ENCODE measurements around the gene WDR74. TPM values are rescaled to one million over a fixed set of nuclear protein-coding genes. Genes with fewer than 3 reads are reported as not detected.

Gene WDR74
- total and polyA plus RNA-seq, 9 of the 15 experiments (the other 6 are each of a cell fraction or from before 2014, with no cell fraction given), result 32.7 to 210 (median 114) TPM

- TF ChIP-seq, protein P1, sequence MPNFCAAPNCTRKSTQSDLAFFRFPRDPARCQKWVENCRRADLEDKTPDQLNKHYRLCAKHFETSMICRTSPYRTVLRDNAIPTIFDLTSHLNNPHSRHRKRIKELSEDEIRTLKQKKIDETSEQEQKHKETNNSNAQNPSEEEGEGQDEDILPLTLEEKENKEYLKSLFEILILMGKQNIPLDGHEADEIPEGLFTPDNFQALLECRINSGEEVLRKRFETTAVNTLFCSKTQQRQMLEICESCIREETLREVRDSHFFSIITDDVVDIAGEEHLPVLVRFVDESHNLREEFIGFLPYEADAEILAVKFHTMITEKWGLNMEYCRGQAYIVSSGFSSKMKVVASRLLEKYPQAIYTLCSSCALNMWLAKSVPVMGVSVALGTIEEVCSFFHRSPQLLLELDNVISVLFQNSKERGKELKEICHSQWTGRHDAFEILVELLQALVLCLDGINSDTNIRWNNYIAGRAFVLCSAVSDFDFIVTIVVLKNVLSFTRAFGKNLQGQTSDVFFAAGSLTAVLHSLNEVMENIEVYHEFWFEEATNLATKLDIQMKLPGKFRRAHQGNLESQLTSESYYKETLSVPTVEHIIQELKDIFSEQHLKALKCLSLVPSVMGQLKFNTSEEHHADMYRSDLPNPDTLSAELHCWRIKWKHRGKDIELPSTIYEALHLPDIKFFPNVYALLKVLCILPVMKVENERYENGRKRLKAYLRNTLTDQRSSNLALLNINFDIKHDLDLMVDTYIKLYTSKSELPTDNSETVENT (CRISPR knock-in tag; IDR thresholded peaks at IDR 0.05), result peak; percentile 100
- peak; percentile 95 for TF ChIP-seq ZHX1 (conservative IDR thresholded peaks at IDR 0.05; ENCODE audit: low read length)
- peak; percentile 100 for TF ChIP-seq HEY1 (CRISPR knock-in tag; IDR thresholded peaks at IDR 0.05; ENCODE audit: borderline replicate concordance)
- 0 out of 2 replicates have a peak, but pooled peaks have one; percentile 5 for TF ChIP-seq ZNF384 (IDR thresholded peaks at IDR 0.05; ENCODE audit: low read depth, low read length)
- TF ChIP-seq TRIM28 (IDR thresholded peaks at IDR 0.05), result no peak
- 0 out of 2 replicates have a peak, but pooled peaks have one; percentile 52 for TF ChIP-seq CBX5 (IDR thresholded peaks at IDR 0.05; ENCODE audit: borderline replicate concordance, low read depth)
- TF ChIP-seq ARID1B (IDR thresholded peaks at IDR 0.05), result peak; percentile 84
- TF ChIP-seq CHD1 (IDR thresholded peaks at IDR 0.05; ENCODE audit: low read length), result no peak
- TF ChIP-seq JUNB (CRISPR knock-in tag; conservative IDR thresholded peaks at IDR 0.05), result peak; percentile 93
- TF ChIP-seq HDGF (IDR thresholded peaks at IDR 0.05), result no peak
- no peak for TF ChIP-seq SPI1 (IDR thresholded peaks at IDR 0.05; ENCODE audit: borderline replicate concordance, low read depth, low read length)
- TF ChIP-seq, protein P2, sequence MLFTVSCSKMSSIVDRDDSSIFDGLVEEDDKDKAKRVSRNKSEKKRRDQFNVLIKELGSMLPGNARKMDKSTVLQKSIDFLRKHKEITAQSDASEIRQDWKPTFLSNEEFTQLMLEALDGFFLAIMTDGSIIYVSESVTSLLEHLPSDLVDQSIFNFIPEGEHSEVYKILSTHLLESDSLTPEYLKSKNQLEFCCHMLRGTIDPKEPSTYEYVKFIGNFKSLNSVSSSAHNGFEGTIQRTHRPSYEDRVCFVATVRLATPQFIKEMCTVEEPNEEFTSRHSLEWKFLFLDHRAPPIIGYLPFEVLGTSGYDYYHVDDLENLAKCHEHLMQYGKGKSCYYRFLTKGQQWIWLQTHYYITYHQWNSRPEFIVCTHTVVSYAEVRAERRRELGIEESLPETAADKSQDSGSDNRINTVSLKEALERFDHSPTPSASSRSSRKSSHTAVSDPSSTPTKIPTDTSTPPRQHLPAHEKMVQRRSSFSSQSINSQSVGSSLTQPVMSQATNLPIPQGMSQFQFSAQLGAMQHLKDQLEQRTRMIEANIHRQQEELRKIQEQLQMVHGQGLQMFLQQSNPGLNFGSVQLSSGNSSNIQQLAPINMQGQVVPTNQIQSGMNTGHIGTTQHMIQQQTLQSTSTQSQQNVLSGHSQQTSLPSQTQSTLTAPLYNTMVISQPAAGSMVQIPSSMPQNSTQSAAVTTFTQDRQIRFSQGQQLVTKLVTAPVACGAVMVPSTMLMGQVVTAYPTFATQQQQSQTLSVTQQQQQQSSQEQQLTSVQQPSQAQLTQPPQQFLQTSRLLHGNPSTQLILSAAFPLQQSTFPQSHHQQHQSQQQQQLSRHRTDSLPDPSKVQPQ (CRISPR knock-in tag; IDR thresholded peaks at IDR 0.05; ENCODE audit: borderline replicate concordance), result no peak
- TF ChIP-seq ZNF764 (CRISPR knock-in tag; IDR thresholded peaks at IDR 0.05; ENCODE audit: low read depth), result peak; percentile 98
- TF ChIP-seq KDM5B (IDR thresholded peaks at IDR 0.05; ENCODE audit: insufficient replicate concordance, low read depth, low read length), result peak; percentile 100
- peak; percentile 48 to 80; a peak in 3 of 4 replicates for TF ChIP-seq TRIM24 (IDR thresholded peaks at IDR 0.05)
- TF ChIP-seq BRF1 (IDR thresholded peaks at IDR 0.05; ENCODE audit: borderline replicate concordance, extremely low read depth, insufficient read length), result no peak
- TF ChIP-seq ZNF551 (CRISPR knock-in tag; IDR thresholded peaks at IDR 0.05), result peak; percentile 100
- TF ChIP-seq, protein P3, sequence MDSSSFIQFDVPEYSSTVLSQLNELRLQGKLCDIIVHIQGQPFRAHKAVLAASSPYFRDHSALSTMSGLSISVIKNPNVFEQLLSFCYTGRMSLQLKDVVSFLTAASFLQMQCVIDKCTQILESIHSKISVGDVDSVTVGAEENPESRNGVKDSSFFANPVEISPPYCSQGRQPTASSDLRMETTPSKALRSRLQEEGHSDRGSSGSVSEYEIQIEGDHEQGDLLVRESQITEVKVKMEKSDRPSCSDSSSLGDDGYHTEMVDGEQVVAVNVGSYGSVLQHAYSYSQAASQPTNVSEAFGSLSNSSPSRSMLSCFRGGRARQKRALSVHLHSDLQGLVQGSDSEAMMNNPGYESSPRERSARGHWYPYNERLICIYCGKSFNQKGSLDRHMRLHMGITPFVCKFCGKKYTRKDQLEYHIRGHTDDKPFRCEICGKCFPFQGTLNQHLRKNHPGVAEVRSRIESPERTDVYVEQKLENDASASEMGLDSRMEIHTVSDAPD (CRISPR knock-in tag; IDR thresholded peaks at IDR 0.05), result peak; percentile 82
- peak; percentile 100 for TF ChIP-seq GTF2E2 (tag; IDR thresholded peaks at IDR 0.05)
Observed at GRCh38 chr11:62841361-62842170, 2.2 kb upstream of the WDR74 start (continued).

Data from K562 (cell line).